HG02884 (cell line): Measurements from ENCODE around the gene COQ8A.

Source experiments
- ATAC-seq: cut with Tn5 transposase; IDR thresholded peaks from one replicate; pipeline ENCODE4 v1.9.1; 2021; ENCODE audit warnings: mild to moderate bottlenecking, moderate library complexity; ENCODE audit not compliant: unreplicated experiment

The COQ8A gene

DNA sequence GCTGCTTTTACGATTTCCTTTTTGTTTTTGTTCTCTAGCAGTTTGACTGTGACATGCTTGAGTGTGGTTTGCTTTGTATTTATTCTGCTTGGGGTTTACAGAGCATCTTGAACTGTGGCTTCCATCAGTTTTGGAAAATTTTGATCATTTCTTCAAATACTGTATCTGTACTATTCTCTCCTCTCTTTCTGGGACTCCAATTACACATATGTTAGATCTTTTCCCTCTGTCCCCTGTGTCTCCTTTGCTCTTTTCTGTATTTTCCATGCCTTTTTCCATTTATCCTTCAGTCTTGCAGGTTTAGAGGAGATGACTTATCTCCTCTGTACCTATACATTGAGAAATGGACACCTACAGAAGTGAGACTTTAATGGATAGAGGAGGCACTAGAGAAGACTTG, 31.7 kb downstream of the COQ8A start:
- ATAC-seq, result no peak

DNA sequence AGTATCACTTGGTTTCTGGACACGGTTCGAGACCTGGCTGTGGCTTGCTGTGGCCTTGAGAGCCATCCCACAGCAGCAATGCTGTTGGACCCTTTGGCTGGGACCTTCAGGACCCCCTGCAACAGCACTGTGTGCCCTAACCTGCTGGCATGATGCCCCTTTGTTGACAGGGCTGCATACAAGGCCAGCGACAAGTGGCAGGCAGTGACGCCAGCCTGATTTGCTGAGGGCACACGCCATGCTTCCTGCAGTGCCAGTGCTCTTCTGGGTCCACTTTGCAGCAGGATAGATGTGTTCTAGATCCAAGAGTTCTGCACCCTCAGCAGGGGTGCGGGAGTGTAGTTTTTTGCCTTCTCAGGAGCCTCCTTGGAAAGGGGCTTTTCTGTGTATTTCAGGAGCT, 32.8 kb downstream of the COQ8A start:
- no peak for ATAC-seq

DNA sequence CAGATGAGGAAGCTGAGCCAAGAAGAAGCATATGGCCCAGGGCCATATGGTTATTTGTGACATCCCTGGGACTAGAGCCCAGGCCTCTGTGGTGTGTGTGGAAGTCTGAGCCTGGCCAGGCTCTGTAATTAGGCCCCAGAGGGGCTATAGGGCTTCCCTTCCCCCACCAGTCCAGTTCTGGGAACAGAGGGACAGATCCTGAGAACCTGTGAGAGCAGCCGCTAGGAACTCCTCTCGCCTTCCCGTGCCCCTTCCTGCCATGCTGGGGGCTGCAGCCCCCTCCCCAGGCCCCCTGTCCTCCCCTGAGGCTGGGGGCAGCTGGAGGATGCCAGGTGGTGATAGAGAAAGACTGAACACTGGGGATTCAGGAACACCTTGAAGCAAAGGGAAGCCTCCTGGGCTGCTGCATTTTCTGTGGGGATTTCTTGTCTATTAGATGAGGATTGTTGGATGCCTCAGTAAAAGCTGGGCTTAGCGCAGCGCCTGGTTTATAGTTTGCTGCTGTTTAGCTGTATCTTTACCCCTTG, 33.3 kb downstream of the COQ8A start:
- ATAC-seq, result no peak

DNA sequence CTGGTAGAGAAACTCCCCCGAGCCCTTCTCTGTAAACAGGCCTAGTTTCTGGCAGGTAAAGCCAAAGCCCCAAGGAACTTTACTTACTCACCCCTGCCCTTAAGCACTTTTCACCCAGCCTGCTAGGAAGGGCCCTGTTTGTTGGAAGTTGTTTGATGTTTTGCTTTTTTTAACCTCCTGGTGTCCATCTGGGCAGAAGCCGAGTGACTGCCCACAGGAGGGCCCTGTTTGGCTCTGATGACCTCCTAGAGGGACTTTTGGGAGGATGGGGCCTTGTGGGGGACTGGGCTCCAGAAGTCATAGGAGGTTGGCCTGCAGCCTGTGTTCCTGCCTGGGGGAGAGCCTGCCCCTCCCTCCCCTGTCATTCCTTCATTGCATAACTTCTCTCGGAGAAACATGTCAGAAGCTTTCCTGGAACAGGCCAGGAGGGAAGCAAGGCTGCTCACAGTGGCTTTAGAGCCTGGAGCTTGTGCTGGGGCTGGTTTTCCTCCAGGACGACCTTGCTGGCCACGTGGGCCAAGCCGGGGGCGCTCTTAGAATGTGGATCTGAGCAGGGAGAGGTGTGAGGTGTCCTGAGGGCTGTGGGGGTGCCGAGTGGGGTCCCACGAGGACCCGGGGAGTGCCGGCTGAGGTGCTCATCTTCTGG, 33.9 kb downstream of the COQ8A start:
- ATAC-seq, result no peak

DNA sequence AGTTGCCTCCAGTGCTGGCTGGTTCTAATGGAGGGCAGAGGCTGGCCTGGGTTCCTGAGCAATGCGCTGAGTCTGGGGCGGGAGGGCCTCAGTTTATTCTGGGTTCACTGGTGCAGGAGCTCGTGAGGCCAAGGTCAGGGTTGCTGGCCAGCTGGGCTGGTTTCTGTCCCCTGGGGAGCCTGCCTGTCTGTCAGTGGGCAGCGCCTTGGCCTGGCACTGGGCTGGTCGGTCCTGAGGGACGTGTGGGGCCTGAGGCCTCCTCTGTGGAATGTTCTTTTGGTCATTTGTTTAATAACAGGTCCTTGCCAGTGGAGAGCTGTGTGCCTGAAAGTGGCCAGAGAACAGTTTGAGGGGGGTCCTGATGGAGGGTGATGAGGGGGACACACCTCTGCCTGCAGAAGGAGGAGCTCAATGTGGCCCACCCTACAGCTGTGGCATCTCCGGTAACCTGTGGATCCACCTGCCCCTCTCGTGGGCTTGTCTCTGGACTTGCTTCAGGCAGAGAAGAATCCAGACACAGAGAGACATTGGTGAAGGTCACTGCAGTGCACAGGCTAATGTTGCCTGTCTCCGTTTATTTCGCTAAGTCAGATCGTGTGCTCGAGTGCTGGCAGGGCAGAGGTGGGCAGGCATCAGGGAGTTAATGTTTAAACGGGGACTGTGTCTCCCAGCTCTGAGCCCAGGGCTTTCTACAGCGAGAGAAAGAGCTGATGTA, 34.6 kb downstream of the COQ8A start:
- no peak for ATAC-seq

DNA sequence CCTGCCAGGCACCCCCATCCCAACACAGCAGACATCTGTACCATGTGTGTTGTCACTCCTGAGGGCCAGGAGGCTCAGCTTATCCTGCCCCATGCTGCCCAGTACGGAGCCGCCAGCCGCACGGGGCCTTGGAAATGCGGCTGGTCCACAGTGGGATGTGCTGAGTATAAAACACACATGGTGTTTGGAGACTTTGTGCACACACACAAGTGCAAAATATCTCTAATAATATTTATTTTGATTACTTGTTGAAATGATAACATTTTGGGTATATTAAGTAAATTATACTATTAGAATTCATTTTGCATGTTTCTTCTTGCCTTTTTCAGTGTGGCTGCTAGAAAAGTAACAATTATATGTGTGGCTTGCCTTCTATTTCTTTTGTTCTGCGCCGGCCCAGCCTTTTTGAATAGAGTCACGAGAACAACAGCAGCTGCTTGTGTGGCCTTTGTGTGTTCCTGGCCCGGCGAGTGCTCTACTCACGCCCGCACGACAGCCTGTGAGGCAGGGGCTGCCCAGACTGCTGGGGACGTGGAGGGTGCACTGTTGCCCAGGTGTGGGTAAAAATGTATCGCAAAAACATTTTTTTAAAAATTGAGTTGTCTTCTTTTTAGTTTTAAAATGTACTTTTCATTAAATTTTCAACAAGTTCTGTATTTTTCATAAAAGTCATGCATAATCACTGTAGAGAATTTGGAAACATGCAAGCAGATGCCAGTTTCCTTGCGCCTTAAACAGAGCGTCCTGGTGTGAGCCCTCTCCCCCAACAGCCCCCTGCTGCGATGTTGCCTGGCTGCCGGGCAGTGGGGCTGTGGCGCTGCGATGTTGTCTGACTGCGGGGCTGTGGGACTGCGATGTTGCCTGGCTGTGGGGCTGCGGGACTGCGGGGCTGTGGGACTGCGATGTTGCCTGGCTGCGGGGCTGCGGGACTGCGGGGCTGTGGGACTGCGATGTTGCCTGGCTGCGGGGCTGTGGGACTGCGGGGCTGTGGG, 35.5 kb downstream of the COQ8A start:
- ATAC-seq, result no peak

DNA sequence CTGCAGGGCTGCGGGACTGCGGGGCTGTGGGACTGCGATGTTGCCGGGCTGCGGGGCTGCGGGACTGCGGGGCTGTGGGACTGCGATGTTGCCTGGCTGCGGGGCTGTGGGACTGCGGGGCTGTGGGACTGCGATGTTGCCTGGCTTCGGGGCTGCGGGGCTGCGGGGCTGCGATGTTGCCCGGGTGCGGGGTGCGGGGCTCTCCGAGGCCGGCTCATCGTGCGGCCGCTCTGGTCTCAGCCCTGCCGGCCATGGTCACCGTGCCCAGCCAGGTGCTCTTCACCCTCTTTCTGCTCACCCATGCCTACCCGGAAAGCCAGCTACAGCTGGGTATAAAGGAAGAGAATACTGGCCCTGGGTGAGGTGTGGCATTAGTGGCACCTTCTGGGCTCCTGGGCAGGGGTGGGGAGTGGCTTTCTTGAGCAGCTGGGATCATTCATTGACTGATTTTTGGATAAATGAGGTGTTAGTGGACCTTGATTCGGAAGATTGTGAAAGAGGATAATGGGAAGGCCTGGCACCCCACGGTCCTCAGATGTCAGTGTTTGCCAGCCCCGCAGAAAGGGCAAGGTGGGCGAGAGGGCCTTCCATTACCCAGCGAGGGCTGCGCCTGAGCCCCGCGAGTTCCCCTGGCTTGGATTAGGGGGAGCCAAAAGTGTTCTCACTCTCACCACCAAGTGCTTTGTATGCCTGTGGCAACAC, 36.3 kb downstream of the COQ8A start:
- no peak for ATAC-seq

DNA sequence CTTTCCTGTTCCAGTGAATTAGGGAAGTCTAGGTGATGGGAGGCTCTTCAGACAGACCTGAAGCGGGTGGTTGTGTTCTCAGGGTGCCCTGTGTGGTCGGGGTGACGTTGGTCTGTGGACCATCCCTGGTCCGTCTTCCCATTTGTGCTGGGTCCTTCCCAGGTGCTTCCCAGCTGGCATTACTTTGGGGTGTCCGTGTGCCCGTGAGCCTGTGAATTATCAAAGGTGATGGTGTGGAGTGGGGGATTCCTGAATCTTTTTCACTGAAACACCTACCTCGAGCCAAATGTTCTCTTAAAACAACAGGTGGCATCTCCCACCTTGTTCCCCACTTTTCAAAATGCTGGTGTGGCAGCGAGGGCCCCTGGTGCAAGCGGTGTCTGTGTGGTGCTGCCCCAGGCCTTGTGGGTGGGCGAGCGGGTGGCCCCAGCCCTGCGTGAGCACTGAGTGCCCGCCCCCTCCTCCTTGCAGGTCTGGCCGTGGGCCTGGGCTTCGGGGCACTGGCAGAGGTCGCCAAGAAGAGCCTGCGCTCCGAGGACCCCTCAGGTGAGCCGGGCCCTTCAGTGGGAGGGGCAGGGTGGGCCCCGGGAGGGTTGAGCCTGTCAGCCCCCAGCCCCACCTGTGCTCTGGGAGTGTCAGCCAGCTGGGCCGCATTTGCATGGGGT, 37.0 kb downstream of the COQ8A start:
- no peak for ATAC-seq

DNA sequence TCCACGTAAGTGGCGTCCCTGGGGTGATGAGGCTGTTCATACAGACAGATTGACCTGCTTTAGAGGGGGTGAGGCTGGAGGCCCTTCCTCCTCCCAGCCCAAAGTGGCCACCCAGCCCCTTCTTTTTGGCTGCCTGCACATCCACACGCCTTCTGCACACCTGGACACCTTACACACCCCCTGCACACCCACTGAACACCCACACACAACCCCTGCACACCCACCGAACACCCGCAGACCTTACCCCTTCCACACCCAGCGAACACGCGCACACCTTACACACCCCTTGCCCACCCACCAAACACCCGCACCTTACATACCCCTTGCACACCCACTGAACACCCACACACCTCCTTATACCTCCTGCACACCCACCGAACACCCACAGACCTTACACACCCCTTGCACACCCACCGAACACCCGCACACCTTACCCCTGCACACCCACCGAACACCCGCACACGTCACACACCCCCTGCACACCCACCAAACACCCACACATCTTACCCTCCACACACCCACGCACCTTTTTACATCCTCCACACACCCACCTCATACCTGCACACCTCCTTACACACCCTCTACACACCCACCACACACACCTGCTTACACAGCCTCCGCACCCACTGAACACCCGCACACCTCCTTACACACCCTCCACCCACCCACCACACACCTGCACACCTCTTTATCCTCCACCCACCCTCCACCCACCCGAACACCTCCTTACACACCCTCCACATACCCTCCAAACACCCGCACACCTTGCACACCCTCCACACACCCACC, 37.7 kb downstream of the COQ8A start:
- ATAC-seq, result no peak

DNA sequence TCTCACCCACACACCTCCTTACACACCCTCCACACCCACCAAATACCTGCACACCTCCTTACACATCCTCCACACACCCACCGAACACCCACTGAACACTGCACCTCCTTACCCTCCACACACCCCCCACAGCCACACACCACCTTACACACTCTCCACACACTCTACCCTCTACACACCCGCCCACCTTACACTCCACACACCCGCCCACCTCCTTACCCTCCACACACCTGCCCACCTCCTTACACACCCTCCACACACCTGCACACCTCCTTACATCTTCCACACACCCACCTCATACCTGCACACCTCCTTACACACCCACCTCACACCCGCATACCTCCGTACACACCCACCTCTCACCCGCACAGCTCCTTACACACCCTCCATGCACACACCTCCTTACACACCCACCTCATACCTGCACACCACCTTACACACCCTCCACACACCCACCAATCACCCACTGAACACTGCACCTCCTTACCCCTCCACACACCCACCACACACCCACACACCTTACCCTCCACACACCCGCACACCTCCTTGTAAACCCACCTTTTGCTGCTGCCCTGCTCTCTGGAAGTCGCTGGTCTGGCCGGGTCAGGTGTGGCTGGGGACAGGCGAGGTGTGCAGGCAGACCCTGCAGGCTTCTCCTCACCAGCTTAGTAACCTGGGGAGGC, 38.5 kb downstream of the COQ8A start:
- no peak for ATAC-seq

DNA sequence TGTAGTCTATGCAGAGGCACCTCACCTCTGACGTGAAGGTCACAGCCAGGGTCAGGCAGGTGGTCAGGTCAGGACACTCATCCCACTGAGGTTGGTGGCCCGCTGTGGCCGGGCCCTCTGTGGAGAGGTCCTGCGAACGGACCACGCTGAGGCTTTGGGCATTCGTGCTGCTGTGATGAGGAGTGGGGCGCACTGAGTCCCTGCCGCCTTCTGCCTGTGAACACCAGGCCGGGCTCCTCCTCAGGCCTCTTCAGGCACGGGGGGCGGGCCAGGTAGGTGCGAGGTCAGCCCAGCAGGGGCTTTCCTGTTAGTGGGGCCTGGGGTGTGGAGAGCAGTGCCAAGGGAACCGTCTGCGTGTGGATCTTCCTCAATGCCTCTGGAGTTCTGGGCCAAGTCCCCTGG, 39.0 kb downstream of the COQ8A start:
- no peak for ATAC-seq

DNA sequence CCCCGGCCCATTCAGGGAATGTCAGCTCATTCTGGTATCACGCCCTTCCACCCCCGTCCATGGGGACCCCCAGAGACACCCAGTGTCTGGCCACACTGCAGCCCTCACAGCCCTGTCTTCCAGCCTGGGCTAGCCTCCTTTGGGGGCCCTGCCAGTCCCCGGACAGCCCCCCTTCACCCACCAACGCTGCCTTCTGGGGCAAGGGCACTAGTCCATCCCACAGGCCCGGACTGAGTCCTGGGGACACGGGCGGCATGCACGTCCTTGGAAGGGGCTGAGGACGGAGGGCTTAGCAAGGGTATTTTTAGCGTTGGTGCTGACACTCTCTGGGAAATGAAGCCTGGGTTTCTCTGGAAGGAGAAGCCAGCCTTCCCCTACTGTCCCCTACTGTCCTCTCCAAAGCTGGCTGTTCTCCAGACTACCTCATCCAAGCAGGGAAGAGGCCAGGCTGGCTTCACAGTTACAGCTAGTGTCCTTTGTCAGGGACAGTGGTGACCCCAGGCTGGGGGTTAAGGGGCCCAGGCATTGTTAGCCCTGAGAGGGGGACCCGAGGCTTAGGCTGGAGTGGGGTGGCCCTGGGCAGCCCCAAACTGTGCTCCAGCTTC, 39.5 kb downstream of the COQ8A start:
- ATAC-seq, result no peak

DNA sequence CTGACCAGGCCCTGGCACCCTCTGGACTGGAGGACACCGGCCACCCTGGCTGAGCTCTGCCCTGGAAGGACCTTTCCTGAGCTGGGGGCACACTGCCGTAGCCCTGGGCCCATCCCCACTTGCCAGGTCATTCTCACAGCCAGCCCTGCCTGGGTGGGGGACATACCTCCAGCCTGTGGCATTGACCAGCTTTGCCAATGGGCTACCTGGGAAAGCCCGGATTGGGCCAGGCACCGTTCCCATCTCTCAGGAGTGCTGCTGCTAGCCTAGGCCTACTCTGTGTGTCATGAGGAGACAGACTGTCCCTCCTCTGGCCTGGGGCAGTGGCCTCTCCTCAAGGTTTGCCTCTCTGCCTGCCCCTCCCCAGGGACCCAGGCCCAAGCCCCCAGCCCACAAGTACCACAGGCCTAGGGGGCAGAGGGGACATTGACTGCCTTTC, 40.0 kb downstream of the COQ8A start:
- no peak for ATAC-seq

DNA sequence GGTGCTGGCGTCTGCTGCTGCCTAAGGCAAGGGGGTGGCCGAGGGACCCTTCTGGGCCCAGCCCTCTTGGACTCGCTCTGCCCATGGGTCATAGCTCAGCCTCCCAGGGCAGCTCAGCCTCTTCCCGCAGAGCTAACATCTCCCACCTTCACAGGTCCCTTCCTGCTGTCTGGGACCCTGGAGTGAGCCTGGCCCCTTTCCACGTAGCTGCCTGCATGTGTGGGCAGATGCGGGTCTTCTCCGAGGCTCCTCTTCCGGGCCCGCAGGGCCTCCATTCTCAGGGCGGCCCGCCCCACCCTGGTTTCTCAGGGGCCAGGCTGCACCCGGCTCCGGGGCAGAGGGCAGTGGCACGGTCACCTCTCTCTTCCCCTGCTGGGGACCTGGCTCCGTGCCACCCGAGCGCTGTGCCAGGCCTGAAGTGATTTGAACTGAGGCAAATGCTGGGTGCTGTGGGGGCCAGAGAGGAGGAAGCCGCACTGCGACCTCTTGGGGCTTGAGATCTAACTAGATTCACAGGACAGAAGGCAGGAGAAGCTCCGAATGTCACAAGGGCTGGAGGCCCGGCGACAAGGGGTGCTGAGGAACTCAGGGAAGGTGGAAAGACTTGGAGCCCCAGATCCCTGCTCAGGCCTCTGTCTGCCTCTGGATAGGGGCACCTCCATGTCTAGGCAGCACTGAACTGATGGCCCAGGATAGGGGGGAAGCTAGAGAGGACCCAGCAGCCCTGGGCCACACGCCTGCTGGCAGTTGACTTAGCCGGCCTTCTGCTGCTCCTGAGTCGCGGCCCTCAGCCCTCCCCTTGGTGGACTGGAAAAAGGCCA, 40.7 kb downstream of the COQ8A start:
- no peak for ATAC-seq

DNA sequence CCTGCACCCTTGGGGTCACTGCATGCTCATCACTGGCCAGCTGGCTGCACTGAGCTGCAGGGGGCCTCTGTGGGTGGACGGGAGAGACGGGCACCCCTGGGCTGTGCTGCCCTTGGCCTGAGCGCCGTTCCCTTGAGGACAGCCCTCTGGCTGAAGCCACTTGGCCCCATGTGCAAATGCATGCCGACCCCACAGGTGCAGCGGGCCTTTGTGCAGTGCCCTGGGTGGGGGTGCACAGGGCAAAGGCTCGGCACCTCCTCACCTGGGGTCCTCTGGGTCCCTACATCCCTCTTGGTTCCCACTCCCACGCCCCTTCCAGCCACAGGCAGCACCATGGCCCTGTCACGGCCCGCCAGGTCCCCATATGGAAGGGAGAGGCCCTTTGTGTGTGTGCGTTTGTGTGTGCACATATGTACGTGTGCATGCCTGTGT, 41.3 kb downstream of the COQ8A start:
- ATAC-seq, result no peak

DNA sequence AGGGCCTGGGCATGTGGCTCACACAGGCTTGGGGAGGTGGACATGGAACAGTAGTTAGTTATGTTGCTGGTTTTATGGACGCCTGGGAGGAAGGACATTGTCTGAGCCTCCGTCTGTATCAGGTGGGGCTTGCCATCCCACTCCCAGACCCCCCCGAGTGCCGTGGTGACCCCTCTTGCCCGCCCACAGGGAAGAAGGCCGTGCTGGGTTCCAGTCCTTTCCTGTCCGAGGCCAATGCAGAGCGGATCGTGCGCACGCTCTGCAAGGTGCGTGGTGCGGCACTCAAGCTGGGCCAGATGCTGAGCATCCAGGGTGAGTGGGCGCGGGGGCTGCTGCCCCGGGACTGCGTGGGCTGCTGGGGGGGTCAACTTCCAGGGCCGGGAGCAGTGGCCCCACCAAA, 41.7 kb downstream of the COQ8A start:
- no peak for ATAC-seq

DNA sequence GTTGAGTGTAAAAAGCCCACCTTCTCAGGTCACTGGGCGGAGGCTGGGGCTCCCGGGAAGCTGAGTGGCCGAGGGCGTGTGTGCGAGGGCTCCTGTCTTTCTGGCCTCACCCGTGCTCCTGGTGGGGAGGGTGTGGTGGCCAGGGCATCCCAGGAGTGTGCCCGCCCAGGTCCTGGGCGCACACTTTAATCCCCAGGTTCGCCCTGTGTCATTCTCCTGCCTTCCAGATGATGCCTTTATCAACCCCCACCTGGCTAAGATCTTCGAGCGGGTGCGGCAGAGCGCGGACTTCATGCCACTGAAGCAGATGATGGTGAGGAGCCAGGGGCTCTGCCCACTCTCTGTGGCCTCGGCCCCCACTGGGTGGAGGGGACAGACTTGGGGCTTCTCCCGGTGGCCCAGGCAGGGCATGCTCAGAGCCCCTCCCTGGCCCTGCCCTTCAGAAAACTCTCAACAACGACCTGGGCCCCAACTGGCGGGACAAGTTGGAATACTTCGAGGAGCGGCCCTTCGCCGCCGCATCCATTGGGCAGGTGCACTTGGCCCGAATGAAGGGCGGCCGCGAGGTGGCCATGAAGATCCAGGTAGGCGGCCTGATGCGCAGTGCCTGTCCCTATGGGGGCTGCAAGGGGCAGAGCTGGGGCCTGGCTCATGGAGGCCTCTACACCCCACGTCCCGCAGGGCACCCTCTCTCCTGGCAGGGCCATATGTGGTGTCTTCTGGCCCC, 42.5 kb downstream of the COQ8A start:
- no peak for ATAC-seq
